Measurements from ENCODE around the gene RNF144A.

- TF ChIP-seq CTCF (IDR thresholded peaks at IDR 0.05 in 8 of 11, conservative IDR thresholded peaks at IDR 0.05 in 3 of 11): no peak
- TF ChIP-seq POLR2A (IDR thresholded peaks at IDR 0.05): no peak
Observed at GRCh38 chr2:7015007-7015950, 98.1 kb downstream of the RNF144A start.
